HEK293T (cell line): Measurements from ENCODE around the gene CBFA2T2.

Experiments used
- ARNT ChIP-seq: fragments of 450-650 bp; IDR thresholded peaks from 2 replicates; pipeline ENCODE4 v1.6.1; 2017; ENCODE audit warnings: mild to moderate bottlenecking
- CTBP1 ChIP-seq: fragments of 450-650 bp; IDR thresholded peaks from 2 replicates; pipeline ENCODE4 v1.6.1; 2016; ENCODE audit warnings: borderline replicate concordance
- FOXA1 ChIP-seq: fragments of 450-650 bp; IDR thresholded peaks from 2 replicates; pipeline ENCODE4 v1.6.1; 2016; ENCODE audit warnings: mild to moderate bottlenecking
- FOXK2 ChIP-seq: fragments of 450-650 bp; IDR thresholded peaks from 2 replicates; pipeline ENCODE4 v1.6.1; 2016; ENCODE audit warnings: mild to moderate bottlenecking
- FOXM1 ChIP-seq: fragments of 450-650 bp; IDR thresholded peaks from 2 replicates; pipeline ENCODE4 v1.6.1; 2017; ENCODE audit warnings: mild to moderate bottlenecking, borderline replicate concordance
- HDGF ChIP-seq: fragments of 450-650 bp; IDR thresholded peaks from 2 replicates; pipeline ENCODE4 v1.6.1; 2017; ENCODE audit warnings: antibody characterized with exemption, borderline replicate concordance
- LEF1 ChIP-seq: fragments of 450-650 bp; IDR thresholded peaks from 2 replicates; pipeline ENCODE4 v1.6.1; 2017; ENCODE audit warnings: mild to moderate bottlenecking, borderline replicate concordance
- NFRKB ChIP-seq: fragments of 450-650 bp; IDR thresholded peaks from 2 replicates; pipeline ENCODE4 v1.6.1; 2016; ENCODE audit warnings: mild to moderate bottlenecking, moderate library complexity
- SP1 ChIP-seq: fragments of 450-650 bp; IDR thresholded peaks from 2 replicates; pipeline ENCODE4 v1.6.1; 2017
- SUZ12 ChIP-seq: fragments of 450-650 bp; IDR thresholded peaks from 2 replicates; pipeline ENCODE4 v1.6.1; 2016; ENCODE audit warnings: mild to moderate bottlenecking
- TARDBP ChIP-seq: fragments of 450-650 bp; IDR thresholded peaks from 2 replicates; pipeline ENCODE4 v1.6.1; 2016
- ZNF384 ChIP-seq: fragments of 450-650 bp; IDR thresholded peaks from 2 replicates; pipeline ENCODE4 v1.6.1; 2016
- TF ChIP-seq, protein P1 (sequence below): fragments of 450-650 bp; IDR thresholded peaks from 2 replicates; pipeline ENCODE4 v1.6.1; 2016

DNA sequence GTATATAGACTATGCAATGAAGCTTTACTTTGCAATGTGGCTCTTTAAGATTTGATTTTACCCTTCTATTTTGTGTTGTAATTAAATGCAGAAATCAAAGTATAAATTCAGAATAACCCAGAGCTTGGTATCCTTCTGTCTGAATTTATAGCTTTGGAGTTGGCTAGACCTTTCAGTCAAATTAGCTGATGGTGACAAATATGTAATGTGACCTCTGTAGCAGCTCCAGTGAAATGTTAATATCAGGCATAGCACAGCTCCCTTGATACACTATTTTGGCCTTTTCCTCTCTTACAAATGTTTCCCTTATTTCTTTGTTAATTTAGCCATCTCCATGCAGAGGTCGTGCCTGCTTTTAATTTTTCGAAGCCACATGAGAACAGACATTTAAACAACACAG lies 11.1 kb downstream of the CBFA2T2 start:
- no peak for TF ChIP-seq SP1
- no peak for TF ChIP-seq SUZ12
- TF ChIP-seq NFRKB = no peak
- TF ChIP-seq FOXM1 = no peak
- TF ChIP-seq FOXA1 = no peak
- TF ChIP-seq CTBP1 = no peak
- TF ChIP-seq HDGF = no peak
- TF ChIP-seq FOXK2 = no peak
- no peak for TF ChIP-seq ARNT
- TF ChIP-seq ZNF384 = no peak
- TF ChIP-seq TARDBP = no peak
- TF ChIP-seq, protein P1, sequence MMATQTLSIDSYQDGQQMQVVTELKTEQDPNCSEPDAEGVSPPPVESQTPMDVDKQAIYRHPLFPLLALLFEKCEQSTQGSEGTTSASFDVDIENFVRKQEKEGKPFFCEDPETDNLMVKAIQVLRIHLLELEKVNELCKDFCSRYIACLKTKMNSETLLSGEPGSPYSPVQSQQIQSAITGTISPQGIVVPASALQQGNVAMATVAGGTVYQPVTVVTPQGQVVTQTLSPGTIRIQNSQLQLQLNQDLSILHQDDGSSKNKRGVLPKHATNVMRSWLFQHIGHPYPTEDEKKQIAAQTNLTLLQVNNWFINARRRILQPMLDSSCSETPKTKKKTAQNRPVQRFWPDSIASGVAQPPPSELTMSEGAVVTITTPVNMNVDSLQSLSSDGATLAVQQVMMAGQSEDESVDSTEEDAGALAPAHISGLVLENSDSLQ = no peak
- no peak for TF ChIP-seq LEF1
